Body of pancreas (tissue), 4 donors: ENCODE measurements around the gene LRRC3C. TPM values are rescaled to one million over a fixed set of nuclear protein-coding genes. Genes with fewer than 3 reads are reported as not detected.

Experiments used
- ATAC-seq: fragments of 150-250 bp; one replicate; pipeline ENCODE4 v1.9.1; 2016
- DNase-seq, 4 donors: peaks; one replicate each; pipeline ENCODE4 v3.0.0-alpha.2; 2019
- H3K27ac ChIP-seq, 4 donors: fragments of 200-600 bp; sonication (generic); 1 replicate in 3 of 4; 2 replicates in 1 of 4; pipeline versions ENCODE4 v1.5.1 to v1.6.1; 2016 to 2019; ENCODE audit warnings: mild to moderate bottlenecking in 1 of 4, mixed read lengths in 1 of 4, moderate library complexity in 1 of 4
- H3K27me3 ChIP-seq, 2 donors: fragments of 200-600 bp; sonication (generic); one replicate each; pipeline ENCODE4 v1.6.0; 2016; ENCODE audit warnings: mild to moderate bottlenecking in 1 of 2
- H3K36me3 ChIP-seq, 2 donors: fragments of 200-600 bp; sonication (generic); replicated peaks in 1 of 2; 2 replicates each; pipeline ENCODE4 v1.5.1; 2016; ENCODE audit warnings: low read depth in 2 of 2; ENCODE audit not compliant: insufficient read depth in 1 of 2
- H3K4me1 ChIP-seq: fragments of 200-600 bp; sonication (generic); one replicate; pipeline ENCODE4 v1.6.0; 2016
- H3K4me3 ChIP-seq, 2 donors: fragments of 200-600 bp; sonication (generic); 1 replicate in 1 of 2; 2 replicates in 1 of 2; pipeline ENCODE4 v1.5.1; 2016 to 2019
- H3K9me3 ChIP-seq, 3 donors: fragments of 200-600 bp; sonication (generic); 1 replicate in 2 of 3; 2 replicates in 1 of 3; pipeline ENCODE4 v1.5.1; 2016
- POLR2A ChIP-seq, 3 donors: fragments of 450-650 bp; IDR thresholded peaks; one replicate each; pipeline ENCODE4 v1.6.1; 2016; ENCODE audit warnings: antibody characterized with exemption in 3 of 3, mild to moderate bottlenecking in 2 of 3
- WGBS, 2 donors: methylation state at CpG; one replicate each; pipeline ENCODE4 v1.1.5; 2017; 5-methylcytosine and 5-hydroxymethylcytosine counted together
- intact Hi-C: fragments of 100-400 bp; cut with DNase I; formaldehyde crosslinking; loops from one replicate; pipeline ENCODE4 v1.15.1; 2023
- total RNA-seq, 2 donors: library from RNA; depleted of rRNA; stranded (reverse); fragments of >200 nt; gene quantifications; one replicate each; pipeline ENCODE4 v1.1.0, GENCODE V29; 2016
- TF ChIP-seq, protein P1 (sequence below), 7 experiments: fragments of 450-650 bp in 4 of 7; fragments of 200-600 bp in 3 of 7; sonication (generic) in 3 of 7; IDR thresholded peaks; one replicate each; pipeline ENCODE4 v1.5.1; 2016 to 2019; ENCODE audit warnings: antibody characterized with exemption in 7 of 7

LRRC3C gene
- total RNA-seq, 2 donors from 2014 or later: not detected

DNA sequence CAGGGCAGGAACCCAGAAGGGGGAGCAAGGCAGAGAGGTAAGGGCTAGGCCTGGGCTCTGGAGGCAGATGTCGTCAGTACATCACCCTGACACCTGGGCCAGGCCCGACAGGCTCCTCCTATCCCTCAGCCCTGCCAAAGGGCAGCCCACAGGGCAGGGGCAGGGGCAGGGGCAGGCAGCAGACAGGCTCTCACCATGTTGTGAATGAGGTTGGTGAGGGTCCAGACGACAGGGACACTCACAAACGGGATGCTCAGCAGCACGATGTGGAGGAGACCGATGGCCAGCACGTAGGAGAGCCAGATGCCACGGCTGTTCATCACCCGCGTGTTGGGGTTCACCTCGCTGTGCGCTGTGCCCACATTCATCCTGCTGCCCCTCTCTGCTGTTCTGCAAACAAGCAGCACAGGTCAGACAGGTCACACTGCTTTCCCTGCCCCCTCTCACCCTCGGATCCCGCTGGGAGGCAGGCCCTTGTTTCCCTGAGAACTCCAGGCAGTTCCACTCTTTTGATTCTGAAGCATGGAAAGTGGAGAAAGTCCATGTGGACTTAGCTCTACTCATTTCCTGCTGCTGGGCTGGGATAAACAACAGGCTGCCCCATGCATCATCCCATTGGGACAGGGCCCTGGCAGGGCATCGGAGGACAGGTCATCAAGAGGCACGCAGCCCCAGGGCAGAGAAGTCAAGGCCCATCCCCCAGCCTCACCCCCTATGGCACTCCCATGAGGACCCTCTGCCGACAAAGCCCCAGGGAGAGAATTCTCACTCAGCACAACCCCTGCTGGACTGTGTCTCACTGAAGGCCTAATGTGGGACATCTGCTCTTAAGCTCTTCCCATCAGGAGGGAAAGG is 3.5 kb upstream of the LRRC3C start:
- 62 to 65% methylated on average over 14 to 17 of the region's 17 CpGs for WGBS, 2 donors

DNA sequence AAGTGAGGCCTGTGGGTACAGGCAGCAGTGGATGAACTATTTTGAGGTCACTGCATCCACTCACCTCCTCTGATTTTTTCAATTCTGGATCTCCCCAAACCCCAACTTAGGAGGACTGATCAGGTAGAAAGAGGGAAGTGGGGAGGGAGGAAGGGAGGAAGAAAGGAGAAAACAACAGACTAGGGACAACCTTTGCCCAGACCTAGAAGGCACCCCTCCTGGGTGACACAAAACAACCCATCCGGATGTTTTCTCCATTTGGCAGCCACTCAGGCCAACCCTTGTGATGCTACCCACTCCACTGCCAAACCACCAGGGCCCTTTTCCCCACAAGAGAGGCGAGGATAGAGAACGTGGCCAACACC is 2.9 kb upstream of the LRRC3C start:
- peaks cover 6 to 23% of the 10 kb centered on the region in 2 donors for H3K36me3 ChIP-seq
- WGBS, 2 donors: 42 to 66% methylated on average over 3 of the region's 3 CpGs
- ATAC-seq (no peak), DNase-seq (no peak)
- intact Hi-C loops: no loop called here
- TF ChIP-seq POLR2A (IDR thresholded peaks at IDR 0.05): no peak
- TF ChIP-seq, protein P1, sequence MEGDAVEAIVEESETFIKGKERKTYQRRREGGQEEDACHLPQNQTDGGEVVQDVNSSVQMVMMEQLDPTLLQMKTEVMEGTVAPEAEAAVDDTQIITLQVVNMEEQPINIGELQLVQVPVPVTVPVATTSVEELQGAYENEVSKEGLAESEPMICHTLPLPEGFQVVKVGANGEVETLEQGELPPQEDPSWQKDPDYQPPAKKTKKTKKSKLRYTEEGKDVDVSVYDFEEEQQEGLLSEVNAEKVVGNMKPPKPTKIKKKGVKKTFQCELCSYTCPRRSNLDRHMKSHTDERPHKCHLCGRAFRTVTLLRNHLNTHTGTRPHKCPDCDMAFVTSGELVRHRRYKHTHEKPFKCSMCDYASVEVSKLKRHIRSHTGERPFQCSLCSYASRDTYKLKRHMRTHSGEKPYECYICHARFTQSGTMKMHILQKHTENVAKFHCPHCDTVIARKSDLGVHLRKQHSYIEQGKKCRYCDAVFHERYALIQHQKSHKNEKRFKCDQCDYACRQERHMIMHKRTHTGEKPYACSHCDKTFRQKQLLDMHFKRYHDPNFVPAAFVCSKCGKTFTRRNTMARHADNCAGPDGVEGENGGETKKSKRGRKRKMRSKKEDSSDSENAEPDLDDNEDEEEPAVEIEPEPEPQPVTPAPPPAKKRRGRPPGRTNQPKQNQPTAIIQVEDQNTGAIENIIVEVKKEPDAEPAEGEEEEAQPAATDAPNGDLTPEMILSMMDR (IDR thresholded peaks at IDR 0.05): no peak
- H3K27ac ChIP-seq: no peak overlapping the region
- H3K27me3 ChIP-seq: no peaks in the 10 kb centered on the region
- no peaks in the 10 kb centered on the region for H3K9me3 ChIP-seq
- H3K4me1 ChIP-seq: peaks cover 42% of the 10 kb centered on the region
- no peak overlapping the region for H3K4me3 ChIP-seq

More for the DNA sequence above, 3.5 kb upstream of the LRRC3C start:
- Histone ChIP-seq H3K27me3 (no peaks in the 10 kb centered on the region), H3K4me3 (no peak overlapping the region), H3K36me3 (peaks cover 6 to 23% of the 10 kb centered on the region in 2 donors), H3K4me1 (peaks cover 36% of the 10 kb centered on the region), H3K9me3 (no peaks in the 10 kb centered on the region), H3K27ac (no peak overlapping the region)
- ATAC-seq (no peak), DNase-seq (no peak)
- TF ChIP-seq, protein P1 (IDR thresholded peaks at IDR 0.05): no peak
- no peak for TF ChIP-seq POLR2A (IDR thresholded peaks at IDR 0.05)
- intact Hi-C loops: no loop called here

DNA sequence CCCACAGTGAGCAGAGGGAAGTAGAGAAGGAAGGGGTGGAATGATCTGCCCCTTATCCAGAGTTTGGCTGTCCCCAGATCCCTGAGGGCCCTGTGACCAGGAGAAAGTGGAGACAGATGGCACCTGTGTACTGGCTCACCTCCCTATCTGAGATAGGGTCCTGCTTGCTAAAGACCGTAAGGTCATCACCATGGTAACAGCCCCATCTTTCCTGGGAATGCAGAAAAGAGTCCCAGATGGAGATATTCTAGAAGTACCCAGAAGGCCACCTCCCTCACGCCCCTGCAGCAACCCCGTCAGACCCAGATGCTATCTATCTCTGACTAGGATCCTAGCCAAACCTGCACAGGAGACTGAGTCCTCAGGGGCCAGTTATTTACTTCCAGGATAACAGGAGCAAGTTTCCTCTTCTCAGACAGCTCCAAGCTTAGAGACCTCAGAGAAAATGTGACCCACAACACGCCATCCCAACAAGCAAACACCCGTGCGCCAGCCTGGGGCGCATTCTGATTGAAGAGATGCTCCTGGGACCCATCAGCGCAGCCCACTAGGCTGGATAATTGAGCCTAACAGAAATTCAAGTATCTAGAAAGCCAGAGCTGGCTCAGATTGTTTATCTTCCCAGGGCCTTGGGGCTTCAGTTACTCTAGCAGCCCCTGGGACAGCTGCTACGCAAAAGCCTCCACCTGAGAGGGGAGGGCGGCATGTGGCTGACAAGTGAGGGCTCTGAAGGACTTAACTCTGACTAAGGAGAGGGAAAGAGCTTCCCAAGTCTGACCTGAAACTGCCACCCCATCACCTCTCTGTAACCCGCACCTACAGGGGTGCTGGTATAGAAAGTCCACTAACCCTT is 2.0 kb upstream of the LRRC3C start:
- H3K4me1 ChIP-seq: peaks cover 43% of the 10 kb centered on the region
- 41 to 51% methylated on average over 6 to 11 of the region's 11 CpGs for WGBS, 2 donors
- H3K9me3 ChIP-seq: no peaks in the 10 kb centered on the region
- ATAC-seq: no peak
- H3K4me3 ChIP-seq: no peak overlapping the region
- peaks cover 6 to 20% of the 10 kb centered on the region in 2 donors for H3K36me3 ChIP-seq
- peak in 1 of 4 donors; percentile 35 for DNase-seq
- no peaks in the 10 kb centered on the region for H3K27me3 ChIP-seq
- H3K27ac ChIP-seq: peak overlapping the region in 2 of 4 donors; percentile 94 to 96
- intact Hi-C loops: no loop called here
- TF ChIP-seq, protein P1 (IDR thresholded peaks at IDR 0.05): no peak
- TF ChIP-seq POLR2A (IDR thresholded peaks at IDR 0.05): no peak

DNA sequence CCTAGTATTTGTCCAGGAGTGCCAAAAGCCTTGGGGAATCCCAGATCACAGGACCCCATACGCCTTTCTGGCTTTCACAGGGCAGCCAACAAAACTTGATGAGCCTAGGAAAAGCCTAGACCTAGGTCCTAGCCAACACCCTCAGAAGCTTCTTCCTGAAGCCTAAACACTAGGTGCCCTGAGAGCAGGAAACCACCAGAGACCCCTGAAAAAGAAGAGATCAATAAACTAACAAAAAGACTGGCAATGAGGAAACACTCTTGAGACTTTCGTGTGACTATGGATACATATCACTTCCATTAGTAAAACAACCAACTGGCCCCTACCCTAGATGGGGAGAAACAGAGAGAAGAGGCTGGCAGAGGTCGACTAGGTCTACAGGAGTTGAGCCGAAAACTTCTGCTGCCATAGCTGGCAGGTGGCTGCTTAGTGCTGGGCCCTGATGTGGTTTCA is 1.4 kb upstream of the LRRC3C start:
- peaks cover 43% of the 10 kb centered on the region for H3K4me1 ChIP-seq

More for the DNA sequence above, 1.4 kb upstream of the LRRC3C start:
- ATAC-seq: no peak
- H3K27me3 ChIP-seq: no peaks in the 10 kb centered on the region
- peaks cover 6 to 20% of the 10 kb centered on the region in 2 donors for H3K36me3 ChIP-seq
- WGBS, 2 donors: 18 to 28% methylated on average over 4 of the region's 4 CpGs
- TF ChIP-seq, protein P1 (IDR thresholded peaks at IDR 0.05): no peak
- no peak for TF ChIP-seq POLR2A (IDR thresholded peaks at IDR 0.05)
- intact Hi-C loops: no loop called here
- peak overlapping the region in 1 of 2 donors; percentile 83 for H3K4me3 ChIP-seq
- no peaks in the 10 kb centered on the region for H3K9me3 ChIP-seq
- DNase-seq: no peak
- H3K27ac ChIP-seq: peak overlapping the region; percentile 92 to 96 (median 94)
